Frontal cortex (tissue), 4 donors: ENCODE data around the gene RAX2. TPM values are rescaled to one million over a fixed set of nuclear protein-coding genes. Genes with fewer than 3 reads are reported as not detected.

Source experiments
- DNase-seq, 2 donors: peaks; one replicate each; pipeline ENCODE4 v3.0.0; 2012; ENCODE audit warnings: low spot score in 2 of 2
- FAIRE-seq: peaks from 2 replicates; lab custom pipeline; 2012; peaks lifted over from hg19 to GRCh38; lab: Jason Lieb, UNC
- total RNA-seq: library from RNA; depleted of rRNA; stranded (reverse); fragments of >200 nt; gene quantifications from one replicate; pipeline ENCODE4 v1.2.3, GENCODE V29; 2014
- donor health status: control.
- donor health status: control.
- donor health status: control.

The RAX2 gene
- total RNA-seq, 1 donor from 2014 or later = under 0.01 TPM

DNA sequence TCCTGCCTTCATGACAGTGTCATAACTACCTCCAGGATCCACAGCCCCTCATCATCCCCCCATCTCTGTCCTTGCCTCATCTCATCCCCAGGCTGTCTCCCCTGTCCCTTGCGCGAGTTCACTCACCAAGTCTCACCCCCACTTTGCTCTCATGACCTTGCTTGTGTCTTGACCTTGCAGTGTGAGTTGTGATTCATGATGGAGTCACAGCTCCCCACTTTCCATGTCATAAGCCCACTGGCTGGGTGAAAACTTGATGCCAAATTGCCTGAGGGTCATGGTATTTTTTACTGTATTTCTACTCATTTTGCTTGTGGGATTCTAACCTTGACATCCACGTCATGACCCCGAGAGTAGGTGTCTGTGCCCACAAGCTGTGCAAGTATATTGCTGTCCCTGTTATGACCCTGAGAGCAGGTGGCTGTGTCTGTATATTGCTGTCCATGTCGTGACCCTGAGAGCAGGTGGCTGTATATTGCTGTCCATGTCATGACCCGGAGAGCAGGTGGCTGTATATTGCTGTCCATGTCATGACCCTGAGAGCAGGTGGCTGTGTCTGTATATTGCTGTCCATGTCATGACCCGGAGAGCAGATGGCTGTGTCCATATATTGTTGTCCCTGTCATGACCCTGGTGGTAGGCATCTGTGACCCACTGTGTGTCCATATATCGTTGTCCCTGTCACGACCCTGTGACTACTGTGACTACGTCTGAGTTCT is 34.4 kb downstream of the RAX2 start:
- no peak for FAIRE-seq
- no peak for DNase-seq

DNA sequence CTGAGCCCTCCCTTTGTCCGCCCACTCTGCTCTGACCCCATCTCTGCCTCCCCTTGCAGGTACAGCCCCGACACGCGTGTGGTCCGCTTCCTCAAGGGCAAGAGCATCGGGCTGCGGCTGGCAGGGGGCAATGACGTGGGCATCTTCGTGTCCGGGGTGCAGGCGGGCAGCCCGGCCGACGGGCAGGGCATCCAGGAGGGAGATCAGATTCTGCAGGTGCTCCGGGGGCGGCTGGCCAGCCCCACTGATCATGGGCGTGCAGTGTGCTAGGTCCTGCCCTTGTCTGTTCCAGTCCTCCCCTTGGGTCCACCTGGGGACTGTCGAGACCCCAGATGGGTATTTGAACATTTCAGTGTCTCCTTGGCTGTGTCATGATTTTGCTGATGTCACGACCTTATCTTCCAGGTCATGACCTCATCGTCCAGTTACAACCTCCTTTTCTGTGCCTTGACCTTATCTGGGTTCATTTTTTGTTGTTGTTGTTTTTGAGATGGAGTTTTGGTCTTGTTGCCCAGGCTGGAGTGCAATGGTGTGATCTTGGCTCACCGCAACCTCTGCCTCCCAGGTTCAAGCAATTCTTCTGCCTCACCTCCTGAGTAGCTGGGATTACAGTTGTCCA is 35.8 kb downstream of the RAX2 start:
- FAIRE-seq = no peak
- DNase-seq = no peak

DNA sequence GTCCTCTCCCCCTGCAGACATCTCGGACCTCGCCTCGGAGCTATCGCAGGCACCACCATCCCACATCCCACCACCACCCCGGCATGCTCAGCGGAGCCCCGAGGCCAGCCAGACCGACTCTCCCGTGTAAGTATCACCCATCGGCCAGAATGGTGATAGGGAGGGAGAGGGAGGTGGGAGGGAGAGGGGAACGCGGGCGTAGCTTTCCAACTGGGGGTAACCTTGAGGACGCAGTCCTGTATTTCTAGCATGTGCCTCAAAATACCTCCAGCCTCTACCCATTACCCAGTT is 37.8 kb downstream of the RAX2 start:
- DNase-seq (no peak), FAIRE-seq (no peak)

DNA sequence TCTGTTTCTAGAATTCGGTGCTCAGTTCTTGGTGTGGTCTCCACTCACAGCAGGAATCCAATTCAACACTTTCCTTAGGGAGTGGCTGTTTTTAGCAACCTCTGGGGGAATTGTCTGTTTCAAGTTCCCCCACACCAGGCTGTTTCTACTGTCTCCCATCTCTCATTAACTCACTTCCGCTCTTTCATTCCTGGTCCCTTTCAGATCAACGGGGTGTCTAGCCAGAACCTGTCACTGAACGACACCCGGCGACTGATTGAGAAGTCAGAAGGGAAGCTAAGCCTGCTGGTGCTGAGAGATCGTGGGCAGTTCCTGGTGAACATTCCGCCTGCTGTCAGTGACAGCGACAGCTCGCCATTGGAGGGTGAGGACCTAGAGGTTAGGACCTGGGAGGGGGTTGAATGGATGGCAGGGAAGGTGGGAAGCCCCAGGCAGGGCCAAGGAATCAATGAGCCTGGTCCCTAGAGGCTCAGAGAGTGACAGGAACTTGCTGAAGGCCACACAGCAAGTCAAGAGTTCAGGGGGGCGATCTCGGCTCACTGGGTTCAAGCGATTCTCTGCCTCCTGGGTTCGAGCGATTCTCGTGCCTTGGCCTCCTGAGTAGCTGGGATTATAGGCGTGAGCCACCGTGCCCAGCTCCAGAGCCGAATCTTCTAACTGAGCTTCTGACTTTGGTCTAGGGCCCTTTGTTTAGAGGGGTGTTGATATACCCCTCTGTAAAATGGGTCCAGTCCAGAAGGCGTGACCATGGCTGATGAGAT is 38.3 kb downstream of the RAX2 start:
- FAIRE-seq (no peak), DNase-seq (no peak)

- no peak for DNase-seq
- FAIRE-seq = no peak
Measured at GRCh38 chr19:3732108-3732507, 39.9 kb downstream of the RAX2 start.

DNA sequence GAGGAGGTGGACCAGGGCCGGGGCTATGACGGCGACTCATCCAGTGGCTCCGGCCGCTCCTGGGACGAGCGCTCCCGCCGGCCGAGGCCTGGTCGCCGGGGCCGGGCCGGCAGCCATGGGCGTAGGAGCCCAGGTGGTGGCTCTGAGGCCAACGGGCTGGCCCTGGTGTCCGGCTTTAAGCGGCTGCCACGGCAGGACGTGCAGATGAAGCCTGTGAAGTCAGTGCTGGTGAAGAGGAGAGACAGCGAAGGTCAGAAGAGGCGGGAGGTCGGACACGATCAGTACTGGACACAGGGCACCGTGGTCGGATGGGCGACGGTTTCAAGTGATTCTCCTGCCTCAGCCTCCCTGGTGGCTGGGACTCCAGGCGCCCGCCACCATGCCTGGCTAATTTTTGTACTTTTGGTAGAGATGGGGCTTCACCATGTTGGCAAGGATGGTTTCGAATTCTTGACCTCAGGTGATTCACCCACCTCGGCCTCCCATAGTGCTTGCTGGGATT is 41.5 kb downstream of the RAX2 start:
- FAIRE-seq = no peak
- DNase-seq = no peak

DNA sequence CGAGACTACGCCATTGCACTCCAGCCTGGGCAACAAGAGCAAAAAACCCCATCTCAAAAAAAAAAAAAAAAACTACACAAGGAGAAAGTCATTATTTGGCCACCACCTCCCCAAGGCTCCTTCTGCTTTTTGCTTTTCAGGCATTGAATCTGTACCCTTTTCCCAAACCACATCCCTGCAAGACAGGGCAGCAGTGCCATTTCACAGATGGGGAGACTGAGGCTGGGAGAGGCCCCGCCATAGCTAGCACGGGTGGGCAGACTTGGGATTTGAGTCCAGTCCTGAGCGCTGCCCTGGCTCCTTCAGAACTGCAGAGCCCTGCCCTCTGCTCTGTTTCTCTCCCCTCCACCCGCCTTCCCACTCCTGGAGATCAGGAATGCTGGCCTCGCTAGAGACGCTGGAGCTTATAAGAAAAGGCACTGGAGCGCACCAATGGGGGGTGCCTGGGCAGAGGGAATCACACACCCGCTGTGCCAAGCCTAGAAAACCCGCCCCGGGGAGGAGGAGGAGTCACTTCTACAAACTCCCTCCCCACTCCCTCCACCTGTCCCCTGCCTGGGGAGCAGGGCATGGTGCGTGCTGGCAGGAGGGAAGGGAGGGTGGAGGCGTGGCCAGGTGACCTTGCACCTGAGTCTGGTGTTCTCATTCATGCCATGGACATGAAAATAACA is 46.3 kb downstream of the RAX2 start:
- DNase-seq (no peak), FAIRE-seq (no peak)

GRCh38 chr19:3725121-3725520 is 46.9 kb downstream of the RAX2 start:
- FAIRE-seq = no peak
- no peak for DNase-seq

- no peak for FAIRE-seq
- no peak for DNase-seq
Measured at GRCh38 chr19:3723883-3724282, 48.1 kb downstream of the RAX2 start.

- no peak for DNase-seq
- no peak for FAIRE-seq
Measured at GRCh38 chr19:3723110-3723488, 48.9 kb downstream of the RAX2 start.

- no peak for DNase-seq
- FAIRE-seq = no peak
Measured at GRCh38 chr19:3722443-3723109, 49.5 kb downstream of the RAX2 start.

- FAIRE-seq (no peak), DNase-seq (no peak)
Measured at GRCh38 chr19:3721887-3722442, 50.1 kb downstream of the RAX2 start.

DNA sequence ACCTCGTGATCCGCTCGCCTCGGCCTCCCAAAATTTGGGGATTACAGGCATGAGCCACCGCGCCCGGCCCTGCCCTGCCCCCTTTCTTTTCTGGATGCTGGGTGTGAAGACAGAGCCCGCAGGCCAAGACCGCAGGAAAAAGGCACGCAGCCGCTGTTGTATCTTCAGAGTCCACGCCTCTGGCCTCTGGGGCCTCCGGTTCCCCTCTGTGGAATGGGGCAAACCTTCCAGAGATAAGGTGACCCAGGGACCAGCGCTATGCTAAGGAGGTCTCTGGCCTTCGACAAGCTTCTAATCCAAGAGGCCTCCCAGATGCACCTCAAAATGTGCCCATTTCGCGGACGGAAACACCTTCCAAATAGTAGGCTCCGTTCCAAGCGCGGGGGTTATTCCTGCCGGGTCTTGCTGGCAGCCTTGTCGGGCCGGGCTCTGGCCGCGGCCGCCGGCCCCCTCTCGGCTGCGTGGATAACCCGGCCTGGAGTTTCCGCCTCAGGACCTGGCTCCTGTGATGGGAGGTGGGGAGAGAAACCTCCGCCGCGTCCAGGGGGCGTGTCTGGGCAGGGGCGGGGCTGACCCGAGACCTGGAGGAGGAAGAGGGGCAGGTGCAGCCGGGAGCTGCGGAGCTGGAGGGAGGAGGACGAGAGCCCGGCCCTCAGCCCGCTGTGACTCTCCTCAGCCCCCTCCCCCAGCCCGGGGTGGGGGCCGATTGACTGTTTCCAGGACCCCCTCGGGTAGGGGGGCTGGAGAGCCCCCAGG is 50.7 kb downstream of the RAX2 start:
- DNase-seq (peak; percentile 84 to 91), FAIRE-seq (no peak)

DNA sequence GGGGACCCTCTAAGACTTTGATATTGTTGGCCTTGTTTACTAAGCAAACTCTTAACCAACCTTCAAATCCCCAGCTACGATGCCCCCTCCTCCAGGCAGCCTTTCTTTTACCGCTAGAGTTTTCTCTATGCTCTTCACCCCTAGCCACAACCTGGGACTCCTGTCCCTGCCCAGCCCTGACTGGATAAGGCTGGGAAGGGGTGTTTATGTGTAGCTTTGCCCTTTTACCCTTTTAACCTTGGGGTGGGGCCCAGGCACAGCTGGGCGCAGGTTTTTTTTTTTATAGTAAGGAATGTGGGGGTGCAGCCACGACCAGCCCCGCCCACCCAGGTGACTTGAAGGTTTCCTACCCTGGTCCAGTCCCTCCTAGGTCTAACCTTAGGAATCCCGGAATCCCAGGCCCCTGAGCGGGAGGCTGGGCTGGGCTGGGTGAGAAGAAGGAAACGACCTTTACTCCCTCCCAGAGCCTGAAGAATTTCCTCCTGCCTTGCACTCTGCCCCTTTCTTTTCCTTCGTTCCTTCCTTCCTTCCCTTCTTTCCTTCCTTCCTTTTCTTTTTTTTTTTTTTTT is 51.6 kb downstream of the RAX2 start:
- DNase-seq = no peak
- no peak for FAIRE-seq

DNA sequence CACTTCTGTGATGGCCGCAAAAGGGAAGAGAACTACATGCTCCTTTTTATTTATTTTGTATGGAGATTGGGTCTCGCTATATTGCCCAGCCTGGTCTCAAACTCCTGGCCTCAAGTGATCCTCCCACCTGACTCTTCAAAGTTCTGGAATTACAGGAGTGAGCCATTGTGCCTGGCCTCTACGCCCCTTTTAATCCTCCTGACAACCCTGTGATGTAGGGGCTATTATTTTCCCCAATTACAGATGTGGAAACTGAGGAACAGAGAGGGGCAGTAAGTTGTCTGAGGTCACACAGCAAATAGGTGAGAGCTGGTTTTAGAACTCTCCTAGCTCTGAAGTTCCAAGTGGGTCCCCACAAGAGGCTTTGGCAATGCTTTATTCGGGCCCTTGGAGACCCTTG is 52.2 kb downstream of the RAX2 start:
- FAIRE-seq = no peak

More for the DNA sequence above, 52.2 kb downstream of the RAX2 start:
- DNase-seq = no peak
